Measurements from ENCODE around the gene IRAK2. TPM values are rescaled to one million over a fixed set of nuclear protein-coding genes. Genes with fewer than 3 reads are reported as not detected.

IRAK2 gene
- total RNA-seq, 2 donors from 2014 or later, result 0.26 to 0.40 TPM

GRCh38 chr3:10192953-10193691 lies 28.4 kb downstream of the IRAK2 start:
- Histone ChIP-seq H3K4me1 (ENCODE audit: control insufficient read depth, insufficient read depth, low read length) (no peaks in the 10 kb centered on the region), H3K27ac (ENCODE audit: low read depth, low read length) (no peak overlapping the region), H3K9ac (ENCODE audit: extremely low read depth, low read length, poor library complexity, severe bottlenecking) (no peak overlapping the region), H3K4me3 (ENCODE audit: low read length) (no peak overlapping the region), H3K9me3 (ENCODE audit: control insufficient read depth, low read length) (no peaks in the 10 kb centered on the region), H3K27me3 (ENCODE audit: control insufficient read depth, insufficient read depth, low read length, poor library complexity, severe bottlenecking) (no peaks in the 10 kb centered on the region), H3K36me3 (ENCODE audit: control insufficient read depth, insufficient read depth, low read length) (no peaks in the 10 kb centered on the region)
- no peaks in the 10 kb centered on the region for H3K27me3 Mint-ChIP-seq (ENCODE audit: insufficient read depth)
- H3K27ac Mint-ChIP-seq, result peak overlapping the region; percentile 35
- TF ChIP-seq CTCF (conservative IDR thresholded peaks at IDR 0.05), result peak; percentile 71
- peaks cover 4% of the 10 kb centered on the region for H3K4me1 Mint-ChIP-seq
- no peaks in the 10 kb centered on the region for H3K9me3 Mint-ChIP-seq
- peak; percentile 71 for DNase-seq
- H3K36me3 Mint-ChIP-seq (ENCODE audit: low read depth), result no peaks in the 10 kb centered on the region
- no peak overlapping the region for H3K4me3 Mint-ChIP-seq
- WGBS, 2 experiments (ENCODE audit: insufficient coverage in 1 of 2, insufficient read length in 1 of 2), result 85 to 89% methylated on average over 9 to 12 of the region's 12 CpGs

GRCh38 chr3:10193692-10194327 lies 29.1 kb downstream of the IRAK2 start:
- Mint-ChIP-seq H3K4me1 (peaks cover 4% of the 10 kb centered on the region), H3K4me3 (no peak overlapping the region), H3K36me3 (ENCODE audit: low read depth) (no peaks in the 10 kb centered on the region), H3K9me3 (no peaks in the 10 kb centered on the region), H3K27ac (peak overlapping the region; percentile 35), H3K27me3 (ENCODE audit: insufficient read depth) (no peaks in the 10 kb centered on the region)
- no peaks in the 10 kb centered on the region for H3K9me3 ChIP-seq (ENCODE audit: control insufficient read depth, low read length)
- no peaks in the 10 kb centered on the region for H3K4me1 ChIP-seq (ENCODE audit: control insufficient read depth, insufficient read depth, low read length)
- H3K9ac ChIP-seq (ENCODE audit: extremely low read depth, low read length, poor library complexity, severe bottlenecking), result no peak overlapping the region
- no peaks in the 10 kb centered on the region for H3K36me3 ChIP-seq (ENCODE audit: control insufficient read depth, insufficient read depth, low read length)
- no peak overlapping the region for H3K27ac ChIP-seq (ENCODE audit: low read depth, low read length)
- no peaks in the 10 kb centered on the region for H3K27me3 ChIP-seq (ENCODE audit: control insufficient read depth, insufficient read depth, low read length, poor library complexity, severe bottlenecking)
- WGBS, 2 experiments (ENCODE audit: insufficient coverage in 1 of 2, insufficient read length in 1 of 2), result 94 to 96% methylated on average over 10 to 14 of the region's 14 CpGs
- DNase-seq, result no peak
- no peak for TF ChIP-seq CTCF (conservative IDR thresholded peaks at IDR 0.05)
- H3K4me3 ChIP-seq (ENCODE audit: low read length), result no peak overlapping the region

GRCh38 chr3:10194328-10195071 lies 29.8 kb downstream of the IRAK2 start:
- Histone ChIP-seq H3K36me3 (ENCODE audit: control insufficient read depth, insufficient read depth, low read length) (no peaks in the 10 kb centered on the region), H3K27ac (ENCODE audit: low read depth, low read length) (no peak overlapping the region), H3K27me3 (ENCODE audit: control insufficient read depth, insufficient read depth, low read length, poor library complexity, severe bottlenecking) (no peaks in the 10 kb centered on the region), H3K4me3 (ENCODE audit: low read length) (no peak overlapping the region), H3K9ac (ENCODE audit: extremely low read depth, low read length, poor library complexity, severe bottlenecking) (no peak overlapping the region), H3K4me1 (ENCODE audit: control insufficient read depth, insufficient read depth, low read length) (no peaks in the 10 kb centered on the region), H3K9me3 (ENCODE audit: control insufficient read depth, low read length) (no peaks in the 10 kb centered on the region)
- DNase-seq, result no peak
- Mint-ChIP-seq H3K27ac (peak overlapping the region; percentile 21), H3K36me3 (ENCODE audit: low read depth) (no peaks in the 10 kb centered on the region), H3K4me1 (peaks cover 4% of the 10 kb centered on the region), H3K9me3 (no peaks in the 10 kb centered on the region), H3K27me3 (ENCODE audit: insufficient read depth) (no peaks in the 10 kb centered on the region), H3K4me3 (no peak overlapping the region)
- no peak for TF ChIP-seq CTCF (conservative IDR thresholded peaks at IDR 0.05)
- WGBS, 2 experiments (ENCODE audit: insufficient coverage in 1 of 2, insufficient read length in 1 of 2), result 82 to 89% methylated on average over 5 to 11 of the region's 11 CpGs

All from endodermal cell (in vitro differentiated cells).